Cardiac muscle cell (in vitro differentiated cells and primary cell): ENCODE results near the gene DNAI4. TPM values are rescaled to one million over a fixed set of nuclear protein-coding genes. Genes with fewer than 3 reads are reported as not detected.

Experiments
- DNase-seq, 2 donors: peaks; one replicate each; pipeline versions ENCODE4 v3.0.0 to v3.0.0-alpha.2; 2010 to 2017; ENCODE audit warnings: low read depth in 1 of 2, low spot score in 1 of 2
- H3K27ac ChIP-seq: fragments of 200-600 bp; sonication (generic); 2 replicates; pipeline ENCODE4 v1.5.1; 2016
- H3K27me3 ChIP-seq: fragments of 200-600 bp; sonication (generic); 2 replicates; pipeline ENCODE4 v1.6.0; 2016; ENCODE audit warnings: control low read depth
- H3K36me3 ChIP-seq: fragments of 200-600 bp; sonication (generic); 2 replicates; pipeline ENCODE4 v1.5.1; 2016; ENCODE audit warnings: control low read depth
- H3K4me1 ChIP-seq: fragments of 200-600 bp; sonication (generic); 2 replicates; pipeline ENCODE4 v1.8.1; 2017; ENCODE audit warnings: low read depth, mild to moderate bottlenecking, mixed run types
- H3K4me3 ChIP-seq: fragments of 200-600 bp; sonication (generic); 2 replicates; pipeline ENCODE4 v1.5.1; 2016; ENCODE audit warnings: mild to moderate bottlenecking
- H3K9me3 ChIP-seq: fragments of 200-600 bp; sonication (generic); 2 replicates; pipeline ENCODE4 v1.5.1; 2017; ENCODE audit warnings: low read depth, mild to moderate bottlenecking, control low read depth
- polyA plus RNA-seq: library from polyadenylated mRNA; unstranded; fragments of >200 nt; fragmentation: Nextera tagmentation; extraction: Ambion mirVana; gene quantifications from 2 replicates; pipeline ENCODE4 v1.2.1, GENCODE V29; 2016
- total RNA-seq: library from RNA; depleted of rRNA; stranded (reverse); fragments of >200 nt; gene quantifications from 2 replicates; pipeline ENCODE4 v1.2.3, GENCODE V29; 2016
- TF ChIP-seq, protein P1 (sequence below): IDR thresholded peaks from 2 replicates; pipeline ENCODE4 v1.5.1; 2012; ENCODE audit warnings: low read depth, mild to moderate bottlenecking, low read length

Gene DNAI4
- total and polyA plus RNA-seq, 2 experiments from 2014 or later = 5.1 to 14.2 TPM

DNA sequence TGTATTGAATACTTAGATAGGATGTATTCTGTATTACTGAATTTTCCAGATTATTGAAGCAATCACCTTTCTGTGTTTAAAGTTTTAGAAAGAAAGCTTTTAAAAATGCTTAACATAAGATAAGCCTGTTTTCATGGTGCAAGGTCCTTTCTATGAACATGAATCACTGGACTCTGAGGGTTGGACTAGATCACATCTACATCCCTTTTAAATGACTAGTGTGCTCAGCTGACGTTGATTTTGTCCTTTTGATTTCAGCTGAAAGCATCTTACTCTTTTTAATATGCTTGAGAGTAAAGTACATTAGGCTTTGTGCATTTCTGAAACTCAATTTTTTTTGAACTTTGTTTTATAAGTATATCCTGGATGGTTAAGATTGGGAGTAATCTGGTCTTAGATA lies 16.3 kb upstream of the DNAI4 start:
- H3K4me3 ChIP-seq = no peak overlapping the region
- no peaks in the 10 kb centered on the region for H3K27me3 ChIP-seq
- peaks cover 10% of the 10 kb centered on the region for H3K4me1 ChIP-seq
- TF ChIP-seq, protein P1, sequence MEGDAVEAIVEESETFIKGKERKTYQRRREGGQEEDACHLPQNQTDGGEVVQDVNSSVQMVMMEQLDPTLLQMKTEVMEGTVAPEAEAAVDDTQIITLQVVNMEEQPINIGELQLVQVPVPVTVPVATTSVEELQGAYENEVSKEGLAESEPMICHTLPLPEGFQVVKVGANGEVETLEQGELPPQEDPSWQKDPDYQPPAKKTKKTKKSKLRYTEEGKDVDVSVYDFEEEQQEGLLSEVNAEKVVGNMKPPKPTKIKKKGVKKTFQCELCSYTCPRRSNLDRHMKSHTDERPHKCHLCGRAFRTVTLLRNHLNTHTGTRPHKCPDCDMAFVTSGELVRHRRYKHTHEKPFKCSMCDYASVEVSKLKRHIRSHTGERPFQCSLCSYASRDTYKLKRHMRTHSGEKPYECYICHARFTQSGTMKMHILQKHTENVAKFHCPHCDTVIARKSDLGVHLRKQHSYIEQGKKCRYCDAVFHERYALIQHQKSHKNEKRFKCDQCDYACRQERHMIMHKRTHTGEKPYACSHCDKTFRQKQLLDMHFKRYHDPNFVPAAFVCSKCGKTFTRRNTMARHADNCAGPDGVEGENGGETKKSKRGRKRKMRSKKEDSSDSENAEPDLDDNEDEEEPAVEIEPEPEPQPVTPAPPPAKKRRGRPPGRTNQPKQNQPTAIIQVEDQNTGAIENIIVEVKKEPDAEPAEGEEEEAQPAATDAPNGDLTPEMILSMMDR = no peak
- H3K36me3 ChIP-seq = peaks cover 3% of the 10 kb centered on the region
- DNase-seq = peak in 1 of 2 donors; percentile 36
- H3K27ac ChIP-seq = no peak overlapping the region
- no peaks in the 10 kb centered on the region for H3K9me3 ChIP-seq

DNA sequence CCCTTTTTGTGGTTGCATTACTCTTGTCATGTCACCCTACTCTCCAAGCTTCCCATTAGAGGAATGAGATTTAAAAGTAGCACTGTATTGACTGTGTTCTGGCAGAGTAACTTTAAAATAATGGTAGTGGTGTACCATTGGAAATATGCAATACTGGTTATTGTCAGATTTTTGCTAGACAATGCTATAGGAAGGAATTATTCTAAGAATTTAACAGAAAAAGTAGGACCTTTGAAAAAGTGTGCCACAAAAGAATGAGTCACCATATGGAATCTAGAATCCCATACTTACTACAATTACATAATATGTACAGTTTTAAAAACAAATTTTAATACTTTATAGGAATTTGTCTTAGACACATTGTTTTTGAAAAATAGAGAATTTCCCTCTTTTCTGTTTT lies 14.0 kb upstream of the DNAI4 start:
- TF ChIP-seq, protein P1 = no peak
- Histone ChIP-seq H3K4me1 (peaks cover 10% of the 10 kb centered on the region), H3K27ac (no peak overlapping the region), H3K36me3 (no peaks in the 10 kb centered on the region), H3K9me3 (no peaks in the 10 kb centered on the region), H3K27me3 (no peaks in the 10 kb centered on the region), H3K4me3 (no peak overlapping the region)
- DNase-seq = peak in 1 of 2 donors; percentile 29

DNA sequence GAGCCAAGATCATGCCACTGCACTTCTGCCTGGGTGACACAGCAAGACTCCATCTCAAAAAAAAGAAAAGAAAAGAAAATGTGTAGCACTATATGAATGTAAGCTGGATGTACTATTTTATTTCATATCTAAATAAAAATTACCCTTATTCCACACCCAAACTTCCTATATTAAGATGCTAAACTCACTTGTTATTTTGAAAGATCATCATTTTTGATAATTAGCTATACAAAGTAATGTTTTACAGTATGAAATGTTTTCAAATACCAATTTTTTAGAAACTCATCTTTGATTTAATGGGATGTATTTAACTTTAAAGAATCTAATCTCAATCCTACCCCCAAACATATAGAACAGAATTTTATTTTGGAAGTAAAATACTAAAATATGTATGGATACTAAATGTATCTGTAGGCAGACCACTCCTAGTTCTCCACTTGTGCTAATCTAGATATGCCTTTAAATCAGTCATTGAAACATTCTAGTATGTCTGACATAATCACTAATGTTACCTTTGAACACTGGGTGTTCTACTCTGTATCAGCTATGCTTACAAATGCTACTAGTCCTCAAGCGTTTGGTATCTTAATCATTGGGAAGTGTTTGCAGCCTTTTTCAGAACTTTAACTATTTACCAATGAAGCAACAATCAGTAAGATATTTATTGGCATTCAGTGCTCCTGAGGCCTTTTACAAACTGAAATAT lies 13.0 kb upstream of the DNAI4 start:
- H3K27ac ChIP-seq = no peak overlapping the region
- no peak for DNase-seq

DNA sequence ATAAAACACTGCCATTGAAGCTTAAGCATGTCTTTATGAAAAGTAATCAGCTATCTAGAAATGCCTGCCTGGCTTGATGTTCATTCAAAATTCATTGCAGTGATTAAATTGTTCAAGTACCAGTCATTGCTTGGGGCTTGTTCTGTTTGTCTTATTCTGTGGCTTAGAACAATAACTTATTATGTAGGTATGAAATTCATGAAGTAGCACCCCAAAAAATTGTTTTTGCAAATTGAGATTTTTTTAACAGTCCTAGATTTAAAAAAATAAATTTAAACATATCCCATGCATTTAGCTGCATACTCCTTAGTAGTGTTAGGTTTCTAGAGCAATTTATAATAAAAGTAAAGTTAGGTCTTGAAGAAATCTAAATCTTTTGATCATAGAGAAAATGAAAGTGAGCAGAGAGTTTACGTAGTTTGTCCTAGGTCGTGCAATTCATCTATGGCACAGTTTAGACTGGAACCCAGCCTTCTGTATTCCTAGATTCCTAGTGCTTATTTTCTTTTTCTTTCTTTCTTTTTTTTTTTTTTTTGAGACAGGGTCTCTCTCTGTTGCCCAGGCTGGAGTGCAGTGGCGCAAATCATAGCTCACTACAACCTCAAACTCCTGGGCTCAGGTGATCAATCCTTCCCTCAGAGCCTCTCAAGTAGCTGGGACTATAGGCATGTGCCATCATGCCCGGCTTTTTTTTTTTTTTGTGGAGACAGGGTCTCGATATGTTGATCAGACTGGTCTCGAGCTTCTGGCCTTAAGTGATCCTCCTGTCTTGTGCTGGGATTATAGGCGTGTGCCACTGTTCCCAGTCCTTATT lies 9.4 kb upstream of the DNAI4 start:
- no peak overlapping the region for H3K27ac ChIP-seq
- no peaks in the 10 kb centered on the region for H3K27me3 ChIP-seq
- no peak for DNase-seq
- H3K9me3 ChIP-seq = no peaks in the 10 kb centered on the region
- H3K36me3 ChIP-seq = no peaks in the 10 kb centered on the region
- H3K4me1 ChIP-seq = peaks cover 30% of the 10 kb centered on the region
- H3K4me3 ChIP-seq = no peak overlapping the region
- TF ChIP-seq, protein P1 = no peak

More for the DNA sequence above, 13.0 kb upstream of the DNAI4 start:
- Histone ChIP-seq H3K4me3 (no peak overlapping the region), H3K27me3 (no peaks in the 10 kb centered on the region), H3K4me1 (peaks cover 17% of the 10 kb centered on the region), H3K36me3 (no peaks in the 10 kb centered on the region), H3K9me3 (no peaks in the 10 kb centered on the region)
- TF ChIP-seq, protein P1 = no peak

DNA sequence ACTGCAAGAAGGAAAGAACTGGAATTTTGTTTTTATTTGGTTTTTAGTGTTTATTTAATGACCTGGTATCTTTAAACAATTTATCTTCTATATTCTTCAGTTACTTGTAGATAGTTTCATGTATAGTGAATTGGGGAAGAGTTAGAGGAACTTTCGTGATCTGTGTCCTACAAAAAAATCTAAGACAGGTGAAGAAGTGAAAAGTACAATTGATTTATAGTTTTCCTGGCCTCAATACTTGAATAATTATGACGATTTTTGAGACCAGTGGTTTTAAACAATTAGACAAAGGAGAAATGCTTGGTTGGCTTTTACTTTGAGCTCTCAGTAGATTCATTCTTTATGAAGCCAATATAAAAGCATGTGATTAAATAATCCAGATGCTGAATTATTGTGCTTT lies 7.6 kb upstream of the DNAI4 start:
- Histone ChIP-seq H3K27me3 (no peaks in the 10 kb centered on the region), H3K4me1 (peaks cover 19% of the 10 kb centered on the region), H3K9me3 (no peaks in the 10 kb centered on the region), H3K27ac (no peak overlapping the region), H3K4me3 (peak overlapping the region; percentile 58), H3K36me3 (no peaks in the 10 kb centered on the region)
- no peak for DNase-seq
- TF ChIP-seq, protein P1 = no peak
